GM12874 (cell line): ENCODE results near the gene CMTM7.

Experiments used
- TF ChIP-seq, protein P1 (sequence below): IDR thresholded peaks from 2 replicates; pipeline ENCODE4 v1.5.1; 2011; ENCODE audit warnings: low read depth, mild to moderate bottlenecking, control low read depth, low read length, moderate library complexity; ENCODE audit not compliant: insufficient read depth

CMTM7 gene

DNA sequence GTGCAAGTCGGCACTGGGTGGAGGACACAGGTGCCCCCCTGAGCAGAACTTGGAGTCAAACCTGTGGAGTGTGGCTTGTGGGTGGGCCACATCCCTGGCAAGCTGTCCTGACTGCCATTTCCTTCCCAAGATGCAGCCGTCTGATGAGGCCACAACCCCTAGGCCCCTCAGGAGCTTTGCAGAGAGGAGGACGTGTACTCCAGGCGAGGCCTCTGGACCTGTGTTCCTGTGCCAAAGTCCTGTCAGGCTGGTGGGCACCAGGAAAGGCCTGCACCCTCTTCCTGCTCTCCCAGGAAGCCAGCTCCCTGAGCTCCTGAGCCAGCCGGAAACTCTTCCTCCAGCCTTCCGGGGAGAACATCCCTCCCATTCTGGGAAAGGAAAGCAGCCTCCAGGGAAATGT is 62.5 kb downstream of the CMTM7 start:
- TF ChIP-seq, protein P1, sequence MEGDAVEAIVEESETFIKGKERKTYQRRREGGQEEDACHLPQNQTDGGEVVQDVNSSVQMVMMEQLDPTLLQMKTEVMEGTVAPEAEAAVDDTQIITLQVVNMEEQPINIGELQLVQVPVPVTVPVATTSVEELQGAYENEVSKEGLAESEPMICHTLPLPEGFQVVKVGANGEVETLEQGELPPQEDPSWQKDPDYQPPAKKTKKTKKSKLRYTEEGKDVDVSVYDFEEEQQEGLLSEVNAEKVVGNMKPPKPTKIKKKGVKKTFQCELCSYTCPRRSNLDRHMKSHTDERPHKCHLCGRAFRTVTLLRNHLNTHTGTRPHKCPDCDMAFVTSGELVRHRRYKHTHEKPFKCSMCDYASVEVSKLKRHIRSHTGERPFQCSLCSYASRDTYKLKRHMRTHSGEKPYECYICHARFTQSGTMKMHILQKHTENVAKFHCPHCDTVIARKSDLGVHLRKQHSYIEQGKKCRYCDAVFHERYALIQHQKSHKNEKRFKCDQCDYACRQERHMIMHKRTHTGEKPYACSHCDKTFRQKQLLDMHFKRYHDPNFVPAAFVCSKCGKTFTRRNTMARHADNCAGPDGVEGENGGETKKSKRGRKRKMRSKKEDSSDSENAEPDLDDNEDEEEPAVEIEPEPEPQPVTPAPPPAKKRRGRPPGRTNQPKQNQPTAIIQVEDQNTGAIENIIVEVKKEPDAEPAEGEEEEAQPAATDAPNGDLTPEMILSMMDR = no peak

DNA sequence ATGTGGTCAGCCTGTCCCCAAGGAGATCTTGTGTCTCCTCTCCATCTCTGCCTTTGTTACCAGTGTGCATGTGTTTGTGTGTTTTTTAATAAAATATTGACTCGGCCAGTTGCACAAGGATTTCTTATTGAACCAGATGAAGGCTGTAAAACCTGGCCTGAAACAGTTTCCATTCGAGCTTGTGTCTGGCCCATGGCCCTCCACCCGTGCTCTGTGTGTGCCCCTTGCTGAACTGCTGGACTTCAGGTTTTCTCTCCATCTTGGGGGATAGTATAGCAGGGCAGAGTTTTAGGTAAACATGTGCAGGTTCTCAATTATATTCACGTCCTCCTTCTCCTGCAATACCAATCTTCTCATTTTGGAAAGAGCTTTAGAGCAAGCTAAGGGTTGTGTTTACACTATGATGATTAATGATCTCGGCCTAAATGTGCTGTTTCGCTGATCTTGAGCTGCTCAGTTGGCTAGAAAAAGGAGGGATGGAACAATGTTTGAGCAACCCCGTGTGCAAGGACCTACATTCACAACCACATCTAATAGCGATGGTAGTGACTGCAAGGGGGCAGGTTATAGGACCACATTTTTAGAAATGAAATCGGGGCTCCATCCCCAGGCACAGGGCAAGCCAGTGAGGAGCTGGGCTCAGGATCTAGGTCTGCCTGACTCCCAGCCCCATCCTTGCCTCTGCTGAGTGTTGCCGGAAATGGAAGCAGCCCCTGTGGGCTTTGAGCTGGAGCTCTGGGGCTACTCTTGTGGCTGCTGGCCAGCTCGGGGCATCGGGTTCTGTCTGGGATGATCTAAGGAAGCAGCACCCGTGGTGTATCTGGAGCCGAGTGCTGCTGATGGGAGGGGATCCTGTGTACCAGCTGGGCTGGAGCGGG is 63.3 kb downstream of the CMTM7 start:
- TF ChIP-seq, protein P1 = no peak

DNA sequence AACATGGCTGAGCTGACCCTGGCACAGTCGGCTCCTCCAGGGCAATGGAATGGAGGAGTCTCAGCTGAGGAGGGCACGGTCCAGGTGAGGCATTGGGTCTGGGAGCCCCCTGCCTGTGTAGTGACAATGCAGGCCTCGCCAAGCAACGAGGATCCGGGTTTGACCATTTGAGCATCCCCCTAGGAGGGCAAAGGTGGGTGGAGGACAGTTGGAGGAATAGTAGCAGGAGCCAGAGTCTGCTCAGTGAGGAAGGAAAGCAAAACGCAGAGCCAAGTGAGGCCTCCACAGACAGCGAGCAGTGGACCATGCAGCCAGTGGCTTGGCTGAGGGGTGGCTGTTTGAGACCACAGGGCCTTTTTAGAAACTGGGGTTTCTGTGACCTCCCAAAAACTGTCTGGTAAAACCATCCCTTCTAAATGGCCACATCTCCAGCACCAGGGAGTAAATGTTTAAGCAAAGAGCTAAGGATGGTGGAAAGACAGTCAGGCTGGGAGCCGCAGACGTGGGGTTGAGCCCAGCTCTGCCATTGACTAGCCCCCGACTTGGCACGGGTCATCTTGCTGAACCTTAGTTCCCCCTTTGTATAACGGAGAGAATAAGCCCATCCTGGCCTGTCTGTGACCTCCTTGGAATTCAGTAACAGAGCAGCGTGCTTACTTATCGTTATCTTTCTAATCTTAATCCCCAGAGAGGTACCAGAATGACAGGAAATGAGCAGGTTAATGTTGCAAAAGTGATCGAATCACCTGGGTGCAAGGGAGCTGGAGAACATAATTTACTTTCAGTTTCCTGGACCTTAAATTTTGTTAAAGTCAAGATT is 64.2 kb downstream of the CMTM7 start:
- TF ChIP-seq, protein P1 = no peak

DNA sequence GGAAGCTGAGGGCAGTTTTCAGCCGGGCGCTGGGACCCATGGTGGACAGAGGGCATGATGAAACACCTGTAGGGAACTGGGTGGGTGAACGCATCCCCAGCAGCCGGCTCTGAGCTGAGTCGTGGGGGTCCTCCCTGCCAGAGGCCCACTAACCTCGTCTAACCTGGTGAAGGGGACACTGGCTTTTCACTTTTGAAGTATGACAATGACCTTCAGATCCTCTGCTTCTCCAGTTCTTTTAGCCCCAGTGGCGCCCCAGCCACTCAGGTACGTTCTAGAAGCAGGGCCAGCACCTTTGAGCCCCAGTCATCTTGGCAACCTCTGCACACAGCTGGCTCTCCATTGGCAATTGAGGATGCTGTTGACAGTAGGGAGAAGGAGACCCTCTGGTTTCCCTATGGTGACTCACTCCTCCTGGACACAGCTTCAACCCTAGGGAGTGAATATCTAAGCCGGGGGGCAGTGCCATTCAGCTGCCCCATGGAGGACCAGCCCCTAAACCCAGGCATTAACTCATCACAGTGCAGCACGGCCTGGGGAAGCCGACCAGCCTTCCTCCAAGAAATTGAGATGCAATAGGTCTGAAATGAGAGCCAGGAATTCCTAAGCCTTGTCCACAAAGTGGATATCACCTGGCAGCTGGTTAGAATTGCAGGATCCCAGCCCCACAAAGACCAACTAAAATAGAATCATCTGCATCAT is 64.9 kb downstream of the CMTM7 start:
- TF ChIP-seq, protein P1 = no peak

DNA sequence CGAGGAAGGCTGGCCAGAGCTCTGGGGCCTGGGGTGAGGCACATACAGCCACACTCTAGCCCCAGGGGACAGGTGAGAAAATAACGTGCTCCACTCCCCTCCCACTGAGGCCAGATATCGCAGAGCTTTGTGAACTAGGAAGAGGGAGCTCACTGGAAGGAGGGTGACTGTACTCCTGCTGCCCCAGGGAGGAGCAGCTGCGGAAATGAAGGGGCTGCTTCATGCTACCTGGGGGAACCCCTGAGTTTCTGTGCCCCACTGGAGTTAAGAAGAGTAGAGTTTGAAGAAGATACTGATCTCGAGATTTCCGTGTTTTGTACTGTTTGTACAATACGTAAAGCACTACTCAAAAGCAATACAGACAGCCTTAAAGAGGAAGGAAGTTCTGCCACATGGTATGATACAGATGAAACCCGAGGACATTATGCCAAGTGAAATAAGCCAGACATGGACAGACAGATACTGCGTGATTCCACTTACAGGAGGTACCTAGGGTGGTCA is 66.4 kb downstream of the CMTM7 start:
- TF ChIP-seq, protein P1 = no peak

DNA sequence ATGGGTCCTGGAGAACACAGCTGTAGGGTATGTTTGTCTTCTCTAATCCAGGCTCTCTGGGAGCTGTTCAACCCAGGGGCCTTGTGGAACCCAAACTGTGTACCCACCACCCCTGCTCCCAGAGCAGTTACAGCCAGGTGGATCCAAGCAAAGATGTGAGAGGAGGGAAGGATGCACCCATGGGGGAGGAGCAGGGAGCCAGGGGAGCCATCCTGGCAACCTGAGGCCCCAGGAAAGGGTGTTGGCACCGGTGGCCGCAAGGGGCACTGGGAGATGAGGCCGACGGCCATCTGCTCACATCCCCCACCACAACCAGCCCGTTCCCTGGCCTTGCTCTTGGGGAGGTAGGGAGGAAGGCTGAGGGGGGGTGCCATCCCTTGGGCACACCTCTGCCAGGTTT is 67.8 kb downstream of the CMTM7 start:
- TF ChIP-seq, protein P1 = no peak
